Fibroblast of pulmonary artery (primary cell): ENCODE data around the gene AKAP6.
A peak's percentile ranks its signal among the peaks of the same experiment; 100 is the strongest.

Experiments
- DNase-seq: peaks from one replicate; pipeline ENCODE4 v3.0.0-alpha.2; 2010; ENCODE audit warnings: low read depth
- H3K4me3 ChIP-seq: replicated peaks from 2 replicates; pipeline ENCODE4 v1.5.1; 2011; ENCODE audit warnings: low read depth, mild to moderate bottlenecking, control low read depth, low read length, moderate library complexity
- CTCF ChIP-seq: IDR thresholded peaks from 2 replicates; pipeline ENCODE4 v1.5.1; 2011; ENCODE audit warnings: mild to moderate bottlenecking, control low read depth, low read length, inconsistent platforms; ENCODE audit errors: missing control alignments

Gene AKAP6

GRCh38 chr14:32560209-32560857 is 231.2 kb downstream of the AKAP6 start:
- TF ChIP-seq CTCF: peak; percentile 93
- DNase-seq: peak; percentile 91
- no peak overlapping the region for H3K4me3 ChIP-seq

- DNase-seq: peak; percentile 54
- no peak overlapping the region for H3K4me3 ChIP-seq
- no peak for TF ChIP-seq CTCF
Measured at GRCh38 chr14:32561520-32561919, 232.4 kb downstream of the AKAP6 start.

GRCh38 chr14:32564596-32564995 is 235.5 kb downstream of the AKAP6 start:
- no peak overlapping the region for H3K4me3 ChIP-seq
- no peak for TF ChIP-seq CTCF
- DNase-seq: peak; percentile 42

- no peak for TF ChIP-seq CTCF
- no peak overlapping the region for H3K4me3 ChIP-seq
- no peak for DNase-seq
Measured at GRCh38 chr14:32565256-32565655, 236.2 kb downstream of the AKAP6 start.

- DNase-seq: peak; percentile 31
- TF ChIP-seq CTCF: no peak
- H3K4me3 ChIP-seq: no peak overlapping the region
Measured at GRCh38 chr14:32567543-32568384, 238.7 kb downstream of the AKAP6 start.

- H3K4me3 ChIP-seq: no peak overlapping the region
- no peak for DNase-seq
- no peak for TF ChIP-seq CTCF
Measured at GRCh38 chr14:32571551-32571950, 242.5 kb downstream of the AKAP6 start.
